Effector memory CD8-positive, alpha-beta T cell (primary cell): ENCODE data around the gene GAB2.
"Not testable (repeated sequence)": the region's sequence is repeated elsewhere in the genome, so short reads cannot be mapped to it uniquely, and the experiment has no call there.

Experiments used
- ATAC-seq: fragments of 150-1000 bp; cut with Tn5 transposase; replicated peaks from 2 replicates; pipeline ENCODE4 v1.10.0; 2021; ENCODE audit warnings: mild to moderate bottlenecking, moderate library complexity
- DNase-seq, 3 experiments: peaks; one replicate each; pipeline ENCODE4 v3.0.0; 2021
- H3K27ac Mint-ChIP-seq, 2 donors: one replicate each; pipeline ENCODE4 v1.8.0; 2022; ENCODE audit warnings: mild to moderate bottlenecking in 2 of 2, mixed read lengths in 2 of 2, moderate library complexity in 2 of 2
- H3K27me3 Mint-ChIP-seq, 2 donors: one replicate each; pipeline ENCODE4 v1.8.0; 2022; ENCODE audit warnings: mixed read lengths in 2 of 2
- H3K36me3 Mint-ChIP-seq: one replicate; pipeline ENCODE4 v1.8.0; 2022; ENCODE audit warnings: mild to moderate bottlenecking, moderate library complexity, mixed read lengths; ENCODE audit not compliant: insufficient read depth
- H3K4me1 Mint-ChIP-seq, 2 donors: one replicate each; pipeline ENCODE4 v1.8.0; 2022; ENCODE audit warnings: low read depth in 2 of 2, mixed read lengths in 2 of 2
- H3K4me3 Mint-ChIP-seq, 2 donors: one replicate each; pipeline ENCODE4 v1.8.0; 2022; ENCODE audit warnings: mild to moderate bottlenecking in 2 of 2, mixed read lengths in 2 of 2, moderate library complexity in 2 of 2
- H3K9me3 Mint-ChIP-seq, 2 donors: one replicate each; pipeline ENCODE4 v1.8.0; 2022; ENCODE audit warnings: mixed read lengths in 2 of 2

The GAB2 gene

GRCh38 chr11:78363024-78363619 is 54.5 kb downstream of the GAB2 start:
- no peaks in the 10 kb centered on the region for H3K36me3 Mint-ChIP-seq
- no peaks in the 10 kb centered on the region for H3K4me1 Mint-ChIP-seq
- no peaks in the 10 kb centered on the region for H3K27me3 Mint-ChIP-seq
- no peak overlapping the region for H3K27ac Mint-ChIP-seq
- no peak overlapping the region for H3K4me3 Mint-ChIP-seq
- ATAC-seq, result no peak
- H3K9me3 Mint-ChIP-seq, result no peaks in the 10 kb centered on the region
- DNase-seq, result no peak

- H3K9me3 Mint-ChIP-seq, result no peaks in the 10 kb centered on the region
- H3K4me3 Mint-ChIP-seq, result no peak overlapping the region
- no peaks in the 10 kb centered on the region for H3K4me1 Mint-ChIP-seq
- H3K36me3 Mint-ChIP-seq, result no peaks in the 10 kb centered on the region
- ATAC-seq, result no peak
- H3K27ac Mint-ChIP-seq, result no peak overlapping the region
- no peaks in the 10 kb centered on the region for H3K27me3 Mint-ChIP-seq
- DNase-seq, result no peak
Observed at GRCh38 chr11:78361228-78361627, 56.4 kb downstream of the GAB2 start.

DNA sequence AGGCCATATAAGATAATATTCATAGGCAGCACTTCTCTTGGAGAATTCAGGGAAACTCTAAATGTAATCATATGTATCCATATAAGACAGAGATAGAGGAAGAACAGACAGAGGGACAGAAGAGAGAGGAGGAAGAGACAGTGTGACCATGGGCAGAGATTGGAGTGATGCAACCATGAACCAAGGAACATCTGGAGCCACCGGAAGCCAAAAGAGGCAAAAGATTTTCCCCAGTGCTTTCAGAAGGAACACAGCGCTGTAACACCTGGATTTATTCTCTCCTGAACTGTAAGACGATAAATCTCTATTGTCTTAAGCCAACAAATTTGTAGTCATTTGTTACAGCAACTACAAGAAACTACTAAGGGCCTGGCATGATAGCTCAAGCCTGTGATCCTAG is 57.7 kb downstream of the GAB2 start:
- Mint-ChIP-seq H3K4me3 (no peak overlapping the region), H3K27ac (no peak overlapping the region), H3K36me3 (no peaks in the 10 kb centered on the region), H3K4me1 (no peaks in the 10 kb centered on the region), H3K9me3 (no peaks in the 10 kb centered on the region), H3K27me3 (no peaks in the 10 kb centered on the region)
- DNase-seq (no peak), ATAC-seq (no peak)

DNA sequence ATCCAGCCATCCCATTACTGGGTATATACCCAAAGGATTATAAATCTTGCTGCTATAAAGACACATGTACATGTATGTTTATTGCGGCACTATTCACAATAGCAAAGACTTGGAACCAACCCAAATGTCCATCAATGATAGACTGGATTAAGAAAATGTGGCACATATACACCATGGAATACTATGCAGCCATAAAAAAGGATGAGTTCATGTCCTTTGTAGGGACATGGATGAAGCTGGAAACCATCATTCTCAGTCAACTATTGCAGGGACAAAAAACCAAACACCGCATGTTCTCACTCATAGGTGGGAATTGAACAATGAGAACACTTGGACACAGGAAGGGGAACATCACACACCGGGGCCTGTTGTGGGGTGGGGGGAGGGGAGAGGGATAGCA is 59.7 kb downstream of the GAB2 start:
- not testable (repeated sequence) for H3K36me3 Mint-ChIP-seq

DNA sequence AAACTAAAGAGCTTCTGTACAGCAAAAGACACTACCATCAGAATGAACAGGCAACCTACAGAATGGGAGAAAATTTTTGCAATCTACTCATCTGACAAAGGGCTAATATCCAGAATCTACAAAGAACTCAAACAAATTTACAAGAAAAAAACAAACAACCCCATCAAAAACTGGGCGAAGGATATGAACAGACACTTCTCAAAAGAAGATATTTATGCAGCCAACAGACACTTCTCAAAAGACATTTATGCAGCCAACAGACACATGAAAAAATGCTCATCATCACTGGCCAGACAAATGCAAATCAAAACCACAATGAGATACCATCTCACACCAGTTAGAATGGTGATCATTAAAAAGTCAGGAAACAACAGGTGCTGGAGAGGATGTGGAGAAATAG is 60.2 kb downstream of the GAB2 start:
- not testable (repeated sequence) for H3K4me1 Mint-ChIP-seq, H3K4me3 Mint-ChIP-seq, ATAC-seq, H3K36me3 Mint-ChIP-seq, H3K27ac Mint-ChIP-seq, H3K9me3 Mint-ChIP-seq, H3K27me3 Mint-ChIP-seq, DNase-seq

More for the DNA sequence above, 59.7 kb downstream of the GAB2 start:
- H3K4me3 Mint-ChIP-seq, ATAC-seq, H3K27me3 Mint-ChIP-seq, H3K9me3 Mint-ChIP-seq, H3K27ac Mint-ChIP-seq, H3K4me1 Mint-ChIP-seq, DNase-seq: not testable (repeated sequence)

DNA sequence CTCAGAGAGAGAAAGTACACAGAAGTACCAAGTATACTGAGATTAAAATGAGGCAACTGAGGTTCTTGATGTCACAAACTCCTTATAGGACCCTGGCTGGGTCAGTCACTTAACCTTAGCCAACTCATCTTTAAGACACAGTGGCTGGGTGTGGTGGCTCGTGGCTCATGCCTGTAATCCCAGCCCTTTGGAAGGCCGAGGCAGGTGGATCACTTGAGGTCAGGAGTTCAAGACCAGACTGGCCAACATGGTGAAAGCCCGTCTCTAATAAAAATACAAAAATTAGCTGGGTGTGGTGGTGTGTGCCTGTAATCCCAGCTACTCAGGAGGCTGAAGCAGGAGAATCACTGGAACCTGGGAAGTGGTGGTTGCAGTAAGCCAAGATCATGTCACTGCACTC is 61.9 kb downstream of the GAB2 start:
- H3K27ac Mint-ChIP-seq, DNase-seq, H3K9me3 Mint-ChIP-seq, H3K4me1 Mint-ChIP-seq, H3K4me3 Mint-ChIP-seq, H3K36me3 Mint-ChIP-seq, ATAC-seq: not testable (repeated sequence)
- peaks cover 0 to 15% of the 10 kb centered on the region in 2 donors for H3K27me3 Mint-ChIP-seq

- ATAC-seq (no peak), DNase-seq (no peak)
- no peak overlapping the region for H3K27ac Mint-ChIP-seq
- no peaks in the 10 kb centered on the region for H3K36me3 Mint-ChIP-seq
- peaks cover 0 to 15% of the 10 kb centered on the region in 2 donors for H3K27me3 Mint-ChIP-seq
- peaks cover 2 to 3% of the 10 kb centered on the region in 2 donors for H3K4me1 Mint-ChIP-seq
- no peak overlapping the region for H3K4me3 Mint-ChIP-seq
- H3K9me3 Mint-ChIP-seq, result no peaks in the 10 kb centered on the region
Observed at GRCh38 chr11:78355309-78355705, 62.3 kb downstream of the GAB2 start.

DNA sequence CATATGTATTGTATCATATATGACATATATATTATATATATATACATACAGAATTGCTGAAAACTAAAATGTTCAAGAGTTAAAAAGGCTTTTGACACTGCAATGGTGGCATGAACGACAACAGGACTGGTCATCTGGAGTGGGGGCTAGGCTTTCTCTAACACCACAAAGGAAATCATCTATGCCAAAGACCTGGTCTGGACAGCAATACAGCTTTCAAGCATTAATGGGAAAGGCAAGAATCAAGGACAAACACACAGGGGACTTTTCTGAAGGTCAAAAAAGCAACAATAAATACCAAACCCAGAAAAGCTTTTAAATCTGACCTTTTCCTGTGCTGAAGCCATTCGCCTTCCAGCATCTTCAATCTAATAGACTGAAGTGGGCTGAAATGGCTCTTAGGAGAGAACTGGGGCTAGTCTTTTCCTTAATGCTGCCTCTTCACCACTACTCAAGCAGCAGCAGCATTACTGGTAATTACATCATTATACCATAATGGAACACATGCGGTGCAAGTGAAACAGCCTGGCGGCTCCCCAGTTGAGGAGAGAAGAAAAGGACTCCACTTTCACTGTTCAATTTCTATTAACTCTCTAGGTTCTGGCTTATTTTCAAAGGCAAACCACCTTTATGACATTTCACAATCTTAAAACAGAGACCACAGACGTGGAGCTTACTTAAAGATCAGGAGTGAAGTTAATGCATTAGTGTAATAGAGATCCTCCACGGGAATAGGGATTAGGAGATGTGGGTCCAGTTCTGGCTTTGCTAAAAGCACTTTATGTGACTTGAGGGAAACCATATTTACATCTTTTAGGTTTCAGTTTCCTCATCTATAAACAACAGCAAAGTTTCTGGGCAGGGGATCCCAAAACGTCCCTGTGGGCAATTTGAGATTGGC is 63.0 kb downstream of the GAB2 start:
- no peaks in the 10 kb centered on the region for H3K36me3 Mint-ChIP-seq
- H3K9me3 Mint-ChIP-seq, result no peaks in the 10 kb centered on the region
- ATAC-seq, result no peak
- H3K27me3 Mint-ChIP-seq, result peaks cover 0 to 15% of the 10 kb centered on the region in 2 donors
- no peak overlapping the region for H3K27ac Mint-ChIP-seq
- DNase-seq, result no peak
- H3K4me3 Mint-ChIP-seq, result no peak overlapping the region
- H3K4me1 Mint-ChIP-seq, result peaks cover 2 to 3% of the 10 kb centered on the region in 2 donors

- Mint-ChIP-seq H3K36me3 (no peaks in the 10 kb centered on the region), H3K27me3 (peaks cover 0 to 15% of the 10 kb centered on the region in 2 donors), H3K27ac (no peak overlapping the region), H3K9me3 (no peaks in the 10 kb centered on the region), H3K4me3 (no peak overlapping the region), H3K4me1 (peaks cover 2 to 3% of the 10 kb centered on the region in 2 donors)
- ATAC-seq (no peak), DNase-seq (no peak)
Observed at GRCh38 chr11:78351979-78352841, 65.4 kb downstream of the GAB2 start.

DNA sequence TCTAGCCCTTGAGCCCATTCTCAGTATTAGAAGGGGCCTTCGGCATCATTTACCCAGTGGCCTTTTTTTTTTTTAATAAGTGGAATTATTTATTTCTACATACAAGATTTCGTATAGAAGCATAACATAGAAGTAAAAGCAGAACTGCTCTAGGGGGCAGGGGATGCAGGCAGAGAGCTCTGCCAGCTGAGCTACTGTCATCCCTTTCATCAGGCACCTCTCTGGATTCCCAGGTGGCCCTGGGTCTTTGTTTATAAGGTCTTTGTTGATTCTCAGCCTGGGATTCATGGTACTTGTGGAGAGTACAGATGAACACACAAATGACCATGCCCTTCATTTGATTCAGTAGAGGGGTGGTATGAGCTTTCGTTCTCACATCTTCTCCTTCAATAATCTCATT is 66.4 kb downstream of the GAB2 start:
- Mint-ChIP-seq H3K9me3 (no peaks in the 10 kb centered on the region), H3K27me3 (peaks cover 9 to 25% of the 10 kb centered on the region in 2 donors), H3K36me3 (no peaks in the 10 kb centered on the region), H3K27ac (no peak overlapping the region), H3K4me1 (peaks cover 2 to 3% of the 10 kb centered on the region in 2 donors), H3K4me3 (no peak overlapping the region)
- ATAC-seq (no peak), DNase-seq (no peak)

GRCh38 chr11:78350646-78351165 is 66.9 kb downstream of the GAB2 start:
- no peaks in the 10 kb centered on the region for H3K9me3 Mint-ChIP-seq
- peaks cover 2 to 3% of the 10 kb centered on the region in 2 donors for H3K4me1 Mint-ChIP-seq
- no peak for ATAC-seq
- H3K4me3 Mint-ChIP-seq, result no peak overlapping the region
- H3K27ac Mint-ChIP-seq, result peak overlapping the region in 1 of 2 donors; percentile 21
- H3K27me3 Mint-ChIP-seq, result peaks cover 13 to 25% of the 10 kb centered on the region in 2 donors
- H3K36me3 Mint-ChIP-seq, result no peaks in the 10 kb centered on the region
- no peak for DNase-seq

DNA sequence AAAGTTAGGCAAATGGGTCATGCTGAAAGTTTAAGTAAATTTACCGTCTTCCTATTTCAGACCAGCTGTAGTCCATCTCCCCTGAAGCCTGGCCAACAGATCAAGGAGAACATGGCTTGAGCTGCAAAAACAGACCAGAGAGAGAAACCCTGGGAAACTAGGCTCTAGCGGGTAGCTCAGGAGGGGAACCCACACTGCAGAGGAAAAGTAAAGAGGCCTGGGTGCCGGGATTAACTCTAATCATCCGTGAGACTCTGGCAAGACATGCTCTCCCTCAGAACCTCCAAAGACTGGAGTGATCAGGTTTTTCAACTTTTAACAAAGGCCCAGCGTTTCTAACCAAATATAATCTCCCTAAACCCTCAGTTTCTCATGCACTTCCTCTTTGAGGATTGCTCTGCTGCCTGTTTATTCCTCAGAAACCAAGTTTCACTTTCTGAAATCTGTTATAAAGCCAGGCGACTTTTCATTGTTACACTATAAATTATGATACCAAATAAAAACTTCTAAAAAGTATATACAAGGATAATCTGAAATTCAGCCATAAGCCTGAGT is 67.5 kb downstream of the GAB2 start:
- Mint-ChIP-seq H3K27ac (peak overlapping the region in 1 of 2 donors; percentile 60), H3K27me3 (peaks cover 13 to 25% of the 10 kb centered on the region in 2 donors), H3K4me1 (peaks cover 2 to 3% of the 10 kb centered on the region in 2 donors), H3K4me3 (no peak overlapping the region), H3K9me3 (no peaks in the 10 kb centered on the region), H3K36me3 (no peaks in the 10 kb centered on the region)
- DNase-seq, result no peak
- ATAC-seq, result no peak

- no peaks in the 10 kb centered on the region for H3K36me3 Mint-ChIP-seq
- no peak overlapping the region for H3K4me3 Mint-ChIP-seq
- ATAC-seq, result no peak
- H3K9me3 Mint-ChIP-seq, result no peaks in the 10 kb centered on the region
- H3K27ac Mint-ChIP-seq, result peak overlapping the region in 1 of 2 donors; percentile 60
- no peak for DNase-seq
- peaks cover 2 to 3% of the 10 kb centered on the region in 2 donors for H3K4me1 Mint-ChIP-seq
- peaks cover 13 to 25% of the 10 kb centered on the region in 2 donors for H3K27me3 Mint-ChIP-seq
Observed at GRCh38 chr11:78349624-78350023, 68.0 kb downstream of the GAB2 start.
